ENCODE measurements around the gene KRT84. TPM values are rescaled to one million over a fixed set of nuclear protein-coding genes. Genes with fewer than 3 reads are reported as not detected.

KRT84 gene
- total and polyA plus RNA-seq, 8 donors, result not detected

- intact Hi-C loops (cut with DNase I; ENCODE audit: low total_unique reads), result no loop called here
- no peak for DNase-seq
- Histone ChIP-seq H3K27ac (no peak overlapping the region), H3K27me3 (peaks cover 0 to 21% (median 0%) of the 10 kb centered on the region in 3 donors), H3K36me3 (no peaks in the 10 kb centered on the region), H3K9me3 (no peaks in the 10 kb centered on the region), H3K4me3 (no peak overlapping the region), H3K4me1 (no peaks in the 10 kb centered on the region)
- WGBS, 5 donors, result 83 to 90% (median 88%) methylated on average over 6 of the region's 6 CpGs
- TF ChIP-seq CTCF (IDR thresholded peaks at IDR 0.05), result no peak
- no peak for TF ChIP-seq POLR2AphosphoS5 (IDR thresholded peaks at IDR 0.05)
- TF ChIP-seq EP300 (IDR thresholded peaks at IDR 0.05), result no peak
- TF ChIP-seq POLR2A (IDR thresholded peaks at IDR 0.05), result no peak
Observed at GRCh38 chr12:52432559-52433207, 47.2 kb upstream of the KRT84 start.

GRCh38 chr12:52428121-52428520, 42.7 kb upstream of the KRT84 start:
- WGBS, 5 donors, result 76 to 88% (median 76%) methylated on average over 9 to 10 of the region's 10 CpGs

GRCh38 chr12:52427083-52427482, 41.6 kb upstream of the KRT84 start:
- Histone ChIP-seq H3K27ac (no peak overlapping the region), H3K27me3 (peaks cover 0 to 15% (median 0%) of the 10 kb centered on the region in 3 donors), H3K9me3 (no peaks in the 10 kb centered on the region), H3K4me3 (no peak overlapping the region), H3K4me1 (peaks cover 0 to 16% (median 5%) of the 10 kb centered on the region in 4 donors), H3K36me3 (no peaks in the 10 kb centered on the region)
- intact Hi-C loops (cut with DNase I; ENCODE audit: low total_unique reads), result no loop called here
- TF ChIP-seq EP300 (IDR thresholded peaks at IDR 0.05), result no peak
- TF ChIP-seq POLR2A (IDR thresholded peaks at IDR 0.05), result no peak
- TF ChIP-seq CTCF (IDR thresholded peaks at IDR 0.05), result no peak
- TF ChIP-seq POLR2AphosphoS5 (IDR thresholded peaks at IDR 0.05), result no peak
- no peak for DNase-seq
- WGBS, 5 donors, result 55 to 83% (median 71%) methylated on average over 1 of the region's 1 CpG

More at GRCh38 chr12:52428121-52428520, 42.7 kb upstream of the KRT84 start:
- no peaks in the 10 kb centered on the region for H3K36me3 ChIP-seq
- DNase-seq, result no peak
- TF ChIP-seq POLR2AphosphoS5 (IDR thresholded peaks at IDR 0.05), result no peak
- TF ChIP-seq EP300 (IDR thresholded peaks at IDR 0.05), result no peak
- TF ChIP-seq CTCF (IDR thresholded peaks at IDR 0.05), result no peak
- TF ChIP-seq POLR2A (IDR thresholded peaks at IDR 0.05), result no peak
- H3K4me1 ChIP-seq, result peaks cover 0 to 13% (median 5%) of the 10 kb centered on the region in 4 donors
- H3K9me3 ChIP-seq, result no peaks in the 10 kb centered on the region
- H3K27ac ChIP-seq, result no peak overlapping the region
- peaks cover 0 to 15% (median 0%) of the 10 kb centered on the region in 3 donors for H3K27me3 ChIP-seq
- no peak overlapping the region for H3K4me3 ChIP-seq
- intact Hi-C loops (cut with DNase I; ENCODE audit: low total_unique reads), result no loop called here

GRCh38 chr12:52426034-52426433, 40.6 kb upstream of the KRT84 start:
- 68 to 93% (median 93%) methylated on average over 2 of the region's 2 CpGs for WGBS, 5 donors
- Histone ChIP-seq H3K27me3 (peaks cover 0 to 9% (median 0%) of the 10 kb centered on the region in 3 donors), H3K4me3 (no peak overlapping the region), H3K4me1 (peaks cover 0 to 16% (median 5%) of the 10 kb centered on the region in 4 donors), H3K27ac (no peak overlapping the region), H3K9me3 (no peaks in the 10 kb centered on the region), H3K36me3 (no peaks in the 10 kb centered on the region)
- intact Hi-C loops (cut with DNase I; ENCODE audit: low total_unique reads), result no loop called here
- no peak for DNase-seq
- no peak for TF ChIP-seq CTCF (IDR thresholded peaks at IDR 0.05)
- TF ChIP-seq EP300 (IDR thresholded peaks at IDR 0.05), result no peak
- no peak for TF ChIP-seq POLR2AphosphoS5 (IDR thresholded peaks at IDR 0.05)
- no peak for TF ChIP-seq POLR2A (IDR thresholded peaks at IDR 0.05)

All from stomach (tissue), 9 donors.